Measurements from ENCODE around the gene PALM3. TPM values are rescaled to one million over a fixed set of nuclear protein-coding genes. Genes with fewer than 3 reads are reported as not detected.

Gene PALM3
- total and polyA plus RNA-seq, 2 donors (not counting 3 experiments of a cell fraction or from before 2014, with no cell fraction given): 0.08 to 0.31 TPM

GRCh38 chr19:14050512-14050911 is 11.4 kb downstream of the PALM3 start:
- Histone ChIP-seq H3K27ac (ENCODE audit: insufficient read depth, low read depth, low read length) (no peak overlapping the region), H2AFZ (ENCODE audit: low read depth, low read length) (no peak overlapping the region), H3K36me3 (ENCODE audit: control insufficient read depth in 2 of 2, extremely low read depth in 1 of 2, insufficient read depth in 2 of 2, low read length in 2 of 2) (no peaks in the 10 kb centered on the region), H3K4me2 (ENCODE audit: insufficient read depth, low read length) (no peak overlapping the region), H3K9me1 (replicated peaks; ENCODE audit: control insufficient read depth, extremely low read depth, insufficient read depth, low read length) (no peaks in the 10 kb centered on the region), H3K27me3 (ENCODE audit: control insufficient read depth in 2 of 2, insufficient read depth in 2 of 2, low read length in 2 of 2) (no peaks in the 10 kb centered on the region), H3K79me2 (ENCODE audit: control insufficient read depth, insufficient read depth, low read length) (no peaks in the 10 kb centered on the region), H3K9ac (replicated peaks; ENCODE audit: extremely low read depth, insufficient read depth, low read length) (no peak overlapping the region), H3K9me3 (replicated peaks; ENCODE audit: control insufficient read depth, insufficient read depth, low read length) (no peaks in the 10 kb centered on the region), H3K4me3 (replicated peaks in 1 of 3; ENCODE audit: insufficient read depth in 1 of 3, low read depth in 1 of 3, low read length in 3 of 3) (no peak overlapping the region), H3K4me1 (ENCODE audit: control insufficient read depth, extremely low read depth, insufficient read depth, low read length) (no peaks in the 10 kb centered on the region), H4K20me1 (replicated peaks; ENCODE audit: control insufficient read depth, extremely low read depth, insufficient read depth, low read length) (no peaks in the 10 kb centered on the region)
- ChIA-PET POLR2A (no interaction called here), CTCF (interaction anchor here (0.6 to 3.4 kb wide), 4 partner anchors 8 to 35 kb away, joined by 3 to 14 read pairs (median 10); partner anchors contain the start of gene IL27RA)
- no TSS peak for BruUV-seq (replicated peaks)
- DNase-seq (ENCODE audit: low read depth, low spot score) (no peak), FAIRE-seq (no peak)
- TF ChIP-seq MYC (IDR thresholded peaks at IDR 0.05; ENCODE audit: low read depth, low read length): no peak
- TF ChIP-seq GATA2 (IDR thresholded peaks at IDR 0.05; ENCODE audit: insufficient read depth, insufficient read length, low read depth, low read length): no peak
- TF ChIP-seq EZH2 (IDR thresholded peaks at IDR 0.05; ENCODE audit: borderline replicate concordance, low read depth, low read length, severe bottlenecking): no peak
- no peak for TF ChIP-seq FOS (IDR thresholded peaks at IDR 0.05; ENCODE audit: borderline replicate concordance, insufficient read depth, low read length)
- no peak for TF ChIP-seq JUN (IDR thresholded peaks at IDR 0.05; ENCODE audit: borderline replicate concordance, insufficient read depth, insufficient read length, low read depth)
- no peak for TF ChIP-seq POLR2AphosphoS5 (IDR thresholded peaks at IDR 0.05; ENCODE audit: insufficient read depth, low read depth, low read length)
- TF ChIP-seq CTCF (IDR thresholded peaks at IDR 0.05; ENCODE audit: extremely low read depth in 1 of 2, insufficient read depth in 1 of 2, low read depth in 1 of 2, low read length in 2 of 2): no peak
- dilution Hi-C loops (cut with MboI; ENCODE audit: extremely low pct_ligation_motif_present, low sequenced_read_pairs) (no loop called here), intact Hi-C loops (cut with micrococcal nuclease) (no loop called here)

Data from endothelial cell of umbilical vein (primary cell).